Measurements from ENCODE around the gene TATDN3.

The TATDN3 gene

GRCh38 chr1:212791676-212792395 is at the start of gene TATDN3, which contains the start of gene NSL1:
TSS of gene TATDN3 (plus strand) at chr1:212791894. CDS start at chr1:212791922, 28 bp downstream.
TSS of gene NSL1 (minus strand) at chr1:212791777. CDS start at chr1:212791763, 14 bp downstream.
- H3K4me1 Mint-ChIP-seq, result peaks cover 24% of the 10 kb centered on the region
- peaks cover 32% of the 10 kb centered on the region for H3K36me3 Mint-ChIP-seq
- DNase-seq (ENCODE audit: low spot score in 2 of 2) (peak; percentile 100), ATAC-seq (peak; percentile 97)
- H3K27ac Mint-ChIP-seq, result peak within 1 kb of the TSS; percentile 98
- H3K4me3 Mint-ChIP-seq, result peak within 1 kb of the TSS; percentile 96
- no peaks in the 10 kb centered on the region for H3K9me3 Mint-ChIP-seq

- peaks cover 2% of the 10 kb centered on the region for H3K9me3 Mint-ChIP-seq
- ATAC-seq (no peak), DNase-seq (ENCODE audit: low spot score in 2 of 2) (no peak)
- peaks cover 41% of the 10 kb centered on the region for H3K4me1 Mint-ChIP-seq
- H3K27ac Mint-ChIP-seq, result no peak overlapping the region
- H3K36me3 Mint-ChIP-seq, result peaks cover 7% of the 10 kb centered on the region
- H3K4me3 Mint-ChIP-seq, result no peak overlapping the region
Measured at GRCh38 chr1:212743901-212744475, 47.7 kb upstream of the TATDN3 start.

GRCh38 chr1:212745303-212745702 is 46.4 kb upstream of the TATDN3 start:
- no peak for ATAC-seq
- DNase-seq (ENCODE audit: low spot score in 2 of 2), result no peak
- peaks cover 40% of the 10 kb centered on the region for H3K4me1 Mint-ChIP-seq
- no peak overlapping the region for H3K4me3 Mint-ChIP-seq
- H3K36me3 Mint-ChIP-seq, result peaks cover 12% of the 10 kb centered on the region
- no peak overlapping the region for H3K27ac Mint-ChIP-seq
- peaks cover 2% of the 10 kb centered on the region for H3K9me3 Mint-ChIP-seq

- ATAC-seq, result no peak
- peaks cover 10% of the 10 kb centered on the region for H3K36me3 Mint-ChIP-seq
Measured at GRCh38 chr1:212746546-212746945, 45.1 kb upstream of the TATDN3 start.

GRCh38 chr1:212749821-212750535 is 41.7 kb upstream of the TATDN3 start:
- DNase-seq (ENCODE audit: low spot score in 2 of 2) (peak in 1 of 2 donors; percentile 62), ATAC-seq (peak; percentile 31)
- Mint-ChIP-seq H3K4me1 (peaks cover 41% of the 10 kb centered on the region), H3K4me3 (peak overlapping the region; percentile 18), H3K9me3 (no peaks in the 10 kb centered on the region), H3K27ac (peak overlapping the region; percentile 47), H3K36me3 (peaks cover 8% of the 10 kb centered on the region)

More at GRCh38 chr1:212746546-212746945, 45.1 kb upstream of the TATDN3 start:
- H3K4me1 Mint-ChIP-seq, result peaks cover 36% of the 10 kb centered on the region
- H3K4me3 Mint-ChIP-seq, result no peak overlapping the region
- peaks cover under 1% of the 10 kb centered on the region for H3K9me3 Mint-ChIP-seq
- no peak for DNase-seq (ENCODE audit: low spot score in 2 of 2)
- H3K27ac Mint-ChIP-seq, result no peak overlapping the region

GRCh38 chr1:212752252-212752933 is 39.3 kb upstream of the TATDN3 start:
- no peak overlapping the region for H3K27ac Mint-ChIP-seq
- H3K36me3 Mint-ChIP-seq, result peaks cover 13% of the 10 kb centered on the region
- DNase-seq (ENCODE audit: low spot score in 2 of 2) (no peak), ATAC-seq (peak; percentile 57)
- H3K4me1 Mint-ChIP-seq, result peaks cover 36% of the 10 kb centered on the region
- peak overlapping the region; percentile 31 for H3K4me3 Mint-ChIP-seq
- H3K9me3 Mint-ChIP-seq, result no peaks in the 10 kb centered on the region

GRCh38 chr1:212752934-212753497 is 38.7 kb upstream of the TATDN3 start:
- DNase-seq (ENCODE audit: low spot score in 2 of 2), result no peak
- ATAC-seq, result peak; percentile 67
- Mint-ChIP-seq H3K4me3 (peak overlapping the region; percentile 31), H3K9me3 (no peaks in the 10 kb centered on the region), H3K4me1 (peaks cover 36% of the 10 kb centered on the region), H3K36me3 (peaks cover 13% of the 10 kb centered on the region), H3K27ac (no peak overlapping the region)

GRCh38 chr1:212753749-212754148 is 37.9 kb upstream of the TATDN3 start:
- no peak for DNase-seq (ENCODE audit: low spot score in 2 of 2)
- Mint-ChIP-seq H3K27ac (peak overlapping the region; percentile 45), H3K4me1 (peaks cover 36% of the 10 kb centered on the region), H3K36me3 (peaks cover 13% of the 10 kb centered on the region), H3K4me3 (peak overlapping the region; percentile 31), H3K9me3 (no peaks in the 10 kb centered on the region)
- no peak for ATAC-seq

- peaks cover 13% of the 10 kb centered on the region for H3K36me3 Mint-ChIP-seq
- peak overlapping the region; percentile 45 for H3K27ac Mint-ChIP-seq
- no peaks in the 10 kb centered on the region for H3K9me3 Mint-ChIP-seq
- peaks cover 40% of the 10 kb centered on the region for H3K4me1 Mint-ChIP-seq
- H3K4me3 Mint-ChIP-seq, result peak overlapping the region; percentile 31
- no peak for ATAC-seq
- no peak for DNase-seq (ENCODE audit: low spot score in 2 of 2)
Measured at GRCh38 chr1:212754193-212754592, 37.5 kb upstream of the TATDN3 start.

GRCh38 chr1:212754680-212755079 is 37.0 kb upstream of the TATDN3 start:
- DNase-seq (ENCODE audit: low spot score in 2 of 2) (no peak), ATAC-seq (no peak)
- H3K9me3 Mint-ChIP-seq, result no peaks in the 10 kb centered on the region
- peaks cover 13% of the 10 kb centered on the region for H3K36me3 Mint-ChIP-seq
- peaks cover 44% of the 10 kb centered on the region for H3K4me1 Mint-ChIP-seq
- no peak overlapping the region for H3K27ac Mint-ChIP-seq
- no peak overlapping the region for H3K4me3 Mint-ChIP-seq

GRCh38 chr1:212759683-212760082 is 32.0 kb upstream of the TATDN3 start:
- H3K9me3 Mint-ChIP-seq, result no peaks in the 10 kb centered on the region
- H3K4me3 Mint-ChIP-seq, result no peak overlapping the region
- DNase-seq (ENCODE audit: low spot score in 2 of 2) (no peak), ATAC-seq (peak; percentile 45)
- H3K36me3 Mint-ChIP-seq, result peaks cover 24% of the 10 kb centered on the region
- no peak overlapping the region for H3K27ac Mint-ChIP-seq
- peaks cover 51% of the 10 kb centered on the region for H3K4me1 Mint-ChIP-seq

- Mint-ChIP-seq H3K4me3 (no peak overlapping the region), H3K27ac (no peak overlapping the region), H3K4me1 (peaks cover 53% of the 10 kb centered on the region), H3K36me3 (peaks cover 30% of the 10 kb centered on the region), H3K9me3 (no peaks in the 10 kb centered on the region)
- ATAC-seq (peak; percentile 95), DNase-seq (ENCODE audit: low spot score in 2 of 2) (peak; percentile 40 to 80)
Measured at GRCh38 chr1:212760126-212760823, 31.4 kb upstream of the TATDN3 start.

- H3K36me3 Mint-ChIP-seq, result peaks cover 39% of the 10 kb centered on the region
- H3K27ac Mint-ChIP-seq, result no peak overlapping the region
- H3K4me1 Mint-ChIP-seq, result peaks cover 55% of the 10 kb centered on the region
- H3K4me3 Mint-ChIP-seq, result no peak overlapping the region
- no peaks in the 10 kb centered on the region for H3K9me3 Mint-ChIP-seq
- no peak for ATAC-seq
- DNase-seq (ENCODE audit: low spot score in 2 of 2), result no peak
Measured at GRCh38 chr1:212762234-212762633, 29.5 kb upstream of the TATDN3 start.

- Mint-ChIP-seq H3K9me3 (no peaks in the 10 kb centered on the region), H3K4me3 (no peak overlapping the region), H3K27ac (no peak overlapping the region), H3K4me1 (peaks cover 60% of the 10 kb centered on the region), H3K36me3 (peaks cover 42% of the 10 kb centered on the region)
- ATAC-seq (no peak), DNase-seq (ENCODE audit: low spot score in 2 of 2) (no peak)
Measured at GRCh38 chr1:212762839-212763238, 28.9 kb upstream of the TATDN3 start.

All from stimulated activated effector memory CD8-positive, alpha-beta T cell treated with anti-CD3 and anti-CD28 coated beads, Interleukin-12 subunit alpha, Interleukin-12 subunit beta, amount 100 ng/mL, for 72 hours (primary cell).